ENCODE data around the gene CAPNS2. TPM values are rescaled to one million over a fixed set of nuclear protein-coding genes. Genes with fewer than 3 reads are reported as not detected.

The CAPNS2 gene
- total RNA-seq, 1 experiment from 2014 or later, result 0.28 TPM

DNA sequence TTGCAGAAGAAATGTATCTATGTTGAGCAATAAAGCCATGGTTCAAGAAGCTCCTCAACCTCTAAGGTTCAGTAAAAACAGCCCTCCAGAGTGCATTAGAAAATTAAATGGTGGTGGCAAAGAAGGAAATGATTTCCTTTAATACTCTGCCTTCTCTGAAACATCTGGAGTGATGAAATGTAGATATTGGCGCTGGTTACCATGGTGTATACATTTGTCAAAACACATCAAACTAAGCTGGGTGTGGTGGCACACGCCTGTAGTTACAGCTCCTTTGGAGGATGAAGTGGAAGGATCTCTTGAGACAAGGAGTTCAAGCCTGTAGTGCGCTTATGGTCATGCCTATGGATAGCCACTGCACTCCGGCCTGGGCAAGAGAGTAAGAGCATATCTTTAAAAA is 6.0 kb downstream of the CAPNS2 start (continued):
- TF ChIP-seq, protein P1, sequence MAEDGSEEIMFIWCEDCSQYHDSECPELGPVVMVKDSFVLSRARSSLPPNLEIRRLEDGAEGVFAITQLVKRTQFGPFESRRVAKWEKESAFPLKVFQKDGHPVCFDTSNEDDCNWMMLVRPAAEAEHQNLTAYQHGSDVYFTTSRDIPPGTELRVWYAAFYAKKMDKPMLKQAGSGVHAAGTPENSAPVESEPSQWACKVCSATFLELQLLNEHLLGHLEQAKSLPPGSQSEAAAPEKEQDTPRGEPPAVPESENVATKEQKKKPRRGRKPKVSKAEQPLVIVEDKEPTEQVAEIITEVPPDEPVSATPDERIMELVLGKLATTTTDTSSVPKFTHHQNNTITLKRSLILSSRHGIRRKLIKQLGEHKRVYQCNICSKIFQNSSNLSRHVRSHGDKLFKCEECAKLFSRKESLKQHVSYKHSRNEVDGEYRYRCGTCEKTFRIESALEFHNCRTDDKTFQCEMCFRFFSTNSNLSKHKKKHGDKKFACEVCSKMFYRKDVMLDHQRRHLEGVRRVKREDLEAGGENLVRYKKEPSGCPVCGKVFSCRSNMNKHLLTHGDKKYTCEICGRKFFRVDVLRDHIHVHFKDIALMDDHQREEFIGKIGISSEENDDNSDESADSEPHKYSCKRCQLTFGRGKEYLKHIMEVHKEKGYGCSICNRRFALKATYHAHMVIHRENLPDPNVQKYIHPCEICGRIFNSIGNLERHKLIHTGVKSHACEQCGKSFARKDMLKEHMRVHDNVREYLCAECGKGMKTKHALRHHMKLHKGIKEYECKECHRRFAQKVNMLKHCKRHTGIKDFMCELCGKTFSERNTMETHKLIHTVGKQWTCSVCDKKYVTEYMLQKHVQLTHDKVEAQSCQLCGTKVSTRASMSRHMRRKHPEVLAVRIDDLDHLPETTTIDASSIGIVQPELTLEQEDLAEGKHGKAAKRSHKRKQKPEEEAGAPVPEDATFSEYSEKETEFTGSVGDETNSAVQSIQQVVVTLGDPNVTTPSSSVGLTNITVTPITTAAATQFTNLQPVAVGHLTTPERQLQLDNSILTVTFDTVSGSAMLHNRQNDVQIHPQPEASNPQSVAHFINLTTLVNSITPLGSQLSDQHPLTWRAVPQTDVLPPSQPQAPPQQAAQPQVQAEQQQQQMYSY (CRISPR knock-in tag; IDR thresholded peaks at IDR 0.05), result no peak
- TF ChIP-seq, protein P2, sequence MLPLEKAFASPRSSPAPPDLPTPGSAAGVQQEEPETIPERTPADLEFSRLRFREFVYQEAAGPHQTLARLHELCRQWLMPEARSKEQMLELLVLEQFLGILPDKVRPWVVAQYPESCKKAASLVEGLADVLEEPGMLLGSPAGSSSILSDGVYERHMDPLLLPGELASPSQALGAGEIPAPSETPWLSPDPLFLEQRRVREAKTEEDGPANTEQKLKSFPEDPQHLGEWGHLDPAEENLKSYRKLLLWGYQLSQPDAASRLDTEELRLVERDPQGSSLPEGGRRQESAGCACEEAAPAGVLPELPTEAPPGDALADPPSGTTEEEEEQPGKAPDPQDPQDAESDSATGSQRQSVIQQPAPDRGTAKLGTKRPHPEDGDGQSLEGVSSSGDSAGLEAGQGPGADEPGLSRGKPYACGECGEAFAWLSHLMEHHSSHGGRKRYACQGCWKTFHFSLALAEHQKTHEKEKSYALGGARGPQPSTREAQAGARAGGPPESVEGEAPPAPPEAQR (CRISPR knock-in tag; IDR thresholded peaks at IDR 0.05), result no peak
- TF ChIP-seq, protein P3, sequence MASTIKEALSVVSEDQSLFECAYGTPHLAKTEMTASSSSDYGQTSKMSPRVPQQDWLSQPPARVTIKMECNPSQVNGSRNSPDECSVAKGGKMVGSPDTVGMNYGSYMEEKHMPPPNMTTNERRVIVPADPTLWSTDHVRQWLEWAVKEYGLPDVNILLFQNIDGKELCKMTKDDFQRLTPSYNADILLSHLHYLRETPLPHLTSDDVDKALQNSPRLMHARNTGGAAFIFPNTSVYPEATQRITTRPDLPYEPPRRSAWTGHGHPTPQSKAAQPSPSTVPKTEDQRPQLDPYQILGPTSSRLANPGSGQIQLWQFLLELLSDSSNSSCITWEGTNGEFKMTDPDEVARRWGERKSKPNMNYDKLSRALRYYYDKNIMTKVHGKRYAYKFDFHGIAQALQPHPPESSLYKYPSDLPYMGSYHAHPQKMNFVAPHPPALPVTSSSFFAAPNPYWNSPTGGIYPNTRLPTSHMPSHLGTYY (CRISPR knock-in tag; IDR thresholded peaks at IDR 0.05), result no peak
- TF ChIP-seq FOXJ3 (CRISPR knock-in tag; IDR thresholded peaks at IDR 0.05; ENCODE audit: borderline replicate concordance) (no peak), NFYB (CRISPR knock-in tag; conservative IDR thresholded peaks at IDR 0.05; ENCODE audit: low read depth) (no peak), TEAD4 (CRISPR knock-in tag; IDR thresholded peaks at IDR 0.05) (no peak), NFATC4 (CRISPR knock-in tag; IDR thresholded peaks at IDR 0.05) (no peak)

DNA sequence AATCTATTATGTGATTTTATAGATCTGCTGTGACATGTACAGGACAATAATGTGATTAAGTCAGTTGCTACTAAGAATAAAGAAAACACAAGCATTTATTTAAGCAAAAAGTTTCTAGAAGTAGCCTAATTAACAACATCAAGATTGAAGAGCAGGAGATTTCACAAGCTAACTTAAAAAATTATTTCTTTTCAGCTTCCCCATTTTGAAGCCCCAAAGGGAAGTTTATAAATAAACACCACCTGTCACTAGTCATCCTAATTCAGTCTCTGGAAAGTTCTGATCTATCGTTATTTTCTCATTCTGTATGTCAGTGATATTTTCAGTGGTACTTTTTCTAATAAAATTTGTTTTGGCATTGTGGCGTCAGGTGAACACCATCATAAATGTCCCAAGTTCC is 8.3 kb downstream of the CAPNS2 start:
- ATAC-seq (no peak), DNase-seq (ENCODE audit: low spot score) (no peak)
- Mint-ChIP-seq H3K27ac (no peak overlapping the region), H3K9me3 (no peaks in the 10 kb centered on the region), H3K36me3 (peaks cover 5% of the 10 kb centered on the region), H3K27me3 (ENCODE audit: low read depth) (no peaks in the 10 kb centered on the region), H3K4me3 (no peak overlapping the region), H3K4me1 (0 out of 2 replicates have a peak, but pooled peaks cover 3% of the 10 kb centered on the region)
- TF ChIP-seq, protein P4, sequence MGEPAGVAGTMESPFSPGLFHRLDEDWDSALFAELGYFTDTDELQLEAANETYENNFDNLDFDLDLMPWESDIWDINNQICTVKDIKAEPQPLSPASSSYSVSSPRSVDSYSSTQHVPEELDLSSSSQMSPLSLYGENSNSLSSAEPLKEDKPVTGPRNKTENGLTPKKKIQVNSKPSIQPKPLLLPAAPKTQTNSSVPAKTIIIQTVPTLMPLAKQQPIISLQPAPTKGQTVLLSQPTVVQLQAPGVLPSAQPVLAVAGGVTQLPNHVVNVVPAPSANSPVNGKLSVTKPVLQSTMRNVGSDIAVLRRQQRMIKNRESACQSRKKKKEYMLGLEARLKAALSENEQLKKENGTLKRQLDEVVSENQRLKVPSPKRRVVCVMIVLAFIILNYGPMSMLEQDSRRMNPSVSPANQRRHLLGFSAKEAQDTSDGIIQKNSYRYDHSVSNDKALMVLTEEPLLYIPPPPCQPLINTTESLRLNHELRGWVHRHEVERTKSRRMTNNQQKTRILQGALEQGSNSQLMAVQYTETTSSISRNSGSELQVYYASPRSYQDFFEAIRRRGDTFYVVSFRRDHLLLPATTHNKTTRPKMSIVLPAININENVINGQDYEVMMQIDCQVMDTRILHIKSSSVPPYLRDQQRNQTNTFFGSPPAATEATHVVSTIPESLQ (CRISPR knock-in tag; IDR thresholded peaks at IDR 0.05), result no peak
- TF ChIP-seq TEAD4 (CRISPR knock-in tag; IDR thresholded peaks at IDR 0.05) (no peak), ZNF317 (CRISPR knock-in tag; IDR thresholded peaks at IDR 0.05; ENCODE audit: borderline replicate concordance, low read depth) (no peak), RELA (CRISPR knock-in tag; IDR thresholded peaks at IDR 0.05; ENCODE audit: borderline replicate concordance) (no peak), ZNF219 (CRISPR knock-in tag; IDR thresholded peaks at IDR 0.05; ENCODE audit: borderline replicate concordance) (no peak), EMX1 (CRISPR knock-in tag; IDR thresholded peaks at IDR 0.05) (no peak), TEAD1 (CRISPR knock-in tag; IDR thresholded peaks at IDR 0.05) (no peak), MXD4 (CRISPR knock-in tag; IDR thresholded peaks at IDR 0.05; ENCODE audit: borderline replicate concordance) (no peak), GRHL2 (CRISPR knock-in tag; IDR thresholded peaks at IDR 0.05; ENCODE audit: insufficient replicate concordance, severe bottlenecking) (no peak), ZNF671 (CRISPR knock-in tag; IDR thresholded peaks at IDR 0.05) (no peak), IRF2 (CRISPR knock-in tag; IDR thresholded peaks at IDR 0.05; ENCODE audit: borderline replicate concordance, low read depth) (no peak), NR1H2 (CRISPR knock-in tag; IDR thresholded peaks at IDR 0.05) (no peak)
- TF ChIP-seq, protein P5, sequence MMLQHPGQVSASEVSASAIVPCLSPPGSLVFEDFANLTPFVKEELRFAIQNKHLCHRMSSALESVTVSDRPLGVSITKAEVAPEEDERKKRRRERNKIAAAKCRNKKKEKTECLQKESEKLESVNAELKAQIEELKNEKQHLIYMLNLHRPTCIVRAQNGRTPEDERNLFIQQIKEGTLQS (CRISPR knock-in tag; conservative IDR thresholded peaks at IDR 0.05), result no peak
- TF ChIP-seq, protein P6, sequence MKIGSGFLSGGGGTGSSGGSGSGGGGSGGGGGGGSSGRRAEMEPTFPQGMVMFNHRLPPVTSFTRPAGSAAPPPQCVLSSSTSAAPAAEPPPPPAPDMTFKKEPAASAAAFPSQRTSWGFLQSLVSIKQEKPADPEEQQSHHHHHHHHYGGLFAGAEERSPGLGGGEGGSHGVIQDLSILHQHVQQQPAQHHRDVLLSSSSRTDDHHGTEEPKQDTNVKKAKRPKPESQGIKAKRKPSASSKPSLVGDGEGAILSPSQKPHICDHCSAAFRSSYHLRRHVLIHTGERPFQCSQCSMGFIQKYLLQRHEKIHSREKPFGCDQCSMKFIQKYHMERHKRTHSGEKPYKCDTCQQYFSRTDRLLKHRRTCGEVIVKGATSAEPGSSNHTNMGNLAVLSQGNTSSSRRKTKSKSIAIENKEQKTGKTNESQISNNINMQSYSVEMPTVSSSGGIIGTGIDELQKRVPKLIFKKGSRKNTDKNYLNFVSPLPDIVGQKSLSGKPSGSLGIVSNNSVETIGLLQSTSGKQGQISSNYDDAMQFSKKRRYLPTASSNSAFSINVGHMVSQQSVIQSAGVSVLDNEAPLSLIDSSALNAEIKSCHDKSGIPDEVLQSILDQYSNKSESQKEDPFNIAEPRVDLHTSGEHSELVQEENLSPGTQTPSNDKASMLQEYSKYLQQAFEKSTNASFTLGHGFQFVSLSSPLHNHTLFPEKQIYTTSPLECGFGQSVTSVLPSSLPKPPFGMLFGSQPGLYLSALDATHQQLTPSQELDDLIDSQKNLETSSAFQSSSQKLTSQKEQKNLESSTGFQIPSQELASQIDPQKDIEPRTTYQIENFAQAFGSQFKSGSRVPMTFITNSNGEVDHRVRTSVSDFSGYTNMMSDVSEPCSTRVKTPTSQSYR (CRISPR knock-in tag; IDR thresholded peaks at IDR 0.05), result no peak
- POLR2A ChIA-PET, result no interaction called here
- CTCF ChIA-PET, result interaction anchor here (0.9 kb wide), 2 partner anchors 48 to 110 kb away, joined by 3 read pairs; no protein-coding TSS in a partner anchor

All from WTC11 (cell line).